Measurements from ENCODE around the gene KCNJ11.
"Not testable (repeated sequence)": the region's sequence is repeated elsewhere in the genome, so short reads cannot be mapped to it uniquely, and the experiment has no call there.

The KCNJ11 gene

GRCh38 chr11:17388609-17389210 lies at the start of gene KCNJ11:
Gene KCNJ11 (minus strand): TSS chr11:17388659. CDS start chr11:17388091, 568 bp downstream.
- DNase-seq: peak in 6 of 56 donors; percentile 13 to 64 (median 40)

GRCh38 chr11:17437366-17437765 lies 48.9 kb upstream of the KCNJ11 start:
- no peak for DNase-seq

GRCh38 chr11:17434108-17434507 lies 45.6 kb upstream of the KCNJ11 start:
- no peak for DNase-seq

- peak in 1 of 56 donors; percentile 9 for DNase-seq
These were observed 43.5 kb upstream of the KCNJ11 start for GRCh38 chr11:17432002-17432401.

GRCh38 chr11:17431139-17431538 lies 42.7 kb upstream of the KCNJ11 start:
- DNase-seq: no peak

- DNase-seq: no peak
These were observed 42.2 kb upstream of the KCNJ11 start for GRCh38 chr11:17430616-17431015.

- no peak for DNase-seq
These were observed 40.5 kb upstream of the KCNJ11 start for GRCh38 chr11:17428925-17429324.

GRCh38 chr11:17428261-17428660 lies 39.8 kb upstream of the KCNJ11 start:
- DNase-seq: no peak

GRCh38 chr11:17426233-17426632 lies 37.8 kb upstream of the KCNJ11 start:
- DNase-seq: not testable (repeated sequence)

- no peak for DNase-seq
These were observed 35.3 kb upstream of the KCNJ11 start for GRCh38 chr11:17423533-17424310.

- DNase-seq: no peak
These were observed 33.3 kb upstream of the KCNJ11 start for GRCh38 chr11:17421781-17422180.

- DNase-seq: no peak
These were observed 30.1 kb upstream of the KCNJ11 start for GRCh38 chr11:17418444-17419081.

GRCh38 chr11:17416492-17416891 lies 28.0 kb upstream of the KCNJ11 start:
- no peak for DNase-seq

- DNase-seq: no peak
These were observed 27.2 kb upstream of the KCNJ11 start for GRCh38 chr11:17415523-17416104.

GRCh38 chr11:17414992-17415391 lies 26.5 kb upstream of the KCNJ11 start:
- no peak for DNase-seq

GRCh38 chr11:17414317-17414737 lies 25.9 kb upstream of the KCNJ11 start:
- DNase-seq: no peak

- DNase-seq: no peak
These were observed 25.2 kb upstream of the KCNJ11 start for GRCh38 chr11:17413414-17414316.

- no peak for DNase-seq
These were observed 24.2 kb upstream of the KCNJ11 start for GRCh38 chr11:17412488-17413180.

- DNase-seq: no peak
These were observed 23.0 kb upstream of the KCNJ11 start for GRCh38 chr11:17411418-17411817.

Data from amygdala (tissue), 56 donors.